HL-60 (cell line): ENCODE results near the gene RALB.

Source experiments
- POLR2AphosphoS5 ChIP-seq: IDR thresholded peaks from 2 replicates; pipeline ENCODE4 v1.6.1; 2012; ENCODE audit warnings: low read depth
- SPI1 ChIP-seq: IDR thresholded peaks from 2 replicates; pipeline ENCODE4 v1.6.1; 2012; ENCODE audit warnings: low read depth, mild to moderate bottlenecking, borderline replicate concordance
- TF ChIP-seq, protein P1 (sequence below): IDR thresholded peaks from one replicate; pipeline ENCODE4 v1.5.1; 2011; ENCODE audit warnings: low read length, control low read depth, inconsistent platforms; ENCODE audit not compliant: insufficient read depth
- TF ChIP-seq, protein P2 (sequence below): IDR thresholded peaks from 2 replicates; pipeline ENCODE4 v1.6.1; 2012; ENCODE audit warnings: low read depth; ENCODE audit not compliant: insufficient replicate concordance

DNA sequence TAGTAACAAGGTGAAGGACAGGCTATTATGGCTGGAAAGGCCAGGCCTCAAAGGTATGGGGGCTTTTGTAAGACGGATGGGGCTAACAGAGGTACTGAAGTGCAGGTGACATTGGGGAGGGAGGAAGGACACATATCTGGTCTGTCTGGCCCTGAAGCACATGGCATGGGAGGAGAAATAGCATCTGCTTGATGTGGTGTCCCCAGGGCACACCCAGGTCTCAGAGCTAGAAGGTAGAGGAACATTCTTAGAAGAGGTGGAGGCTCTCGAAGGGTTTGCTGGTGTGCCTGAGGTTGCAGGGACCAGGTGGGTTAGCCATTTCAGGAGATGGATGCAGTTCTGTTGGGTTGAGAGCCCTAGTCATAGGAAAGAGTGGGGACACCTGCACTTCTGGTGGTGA, 9.5 kb downstream of the RALB start:
- TF ChIP-seq, protein P1, sequence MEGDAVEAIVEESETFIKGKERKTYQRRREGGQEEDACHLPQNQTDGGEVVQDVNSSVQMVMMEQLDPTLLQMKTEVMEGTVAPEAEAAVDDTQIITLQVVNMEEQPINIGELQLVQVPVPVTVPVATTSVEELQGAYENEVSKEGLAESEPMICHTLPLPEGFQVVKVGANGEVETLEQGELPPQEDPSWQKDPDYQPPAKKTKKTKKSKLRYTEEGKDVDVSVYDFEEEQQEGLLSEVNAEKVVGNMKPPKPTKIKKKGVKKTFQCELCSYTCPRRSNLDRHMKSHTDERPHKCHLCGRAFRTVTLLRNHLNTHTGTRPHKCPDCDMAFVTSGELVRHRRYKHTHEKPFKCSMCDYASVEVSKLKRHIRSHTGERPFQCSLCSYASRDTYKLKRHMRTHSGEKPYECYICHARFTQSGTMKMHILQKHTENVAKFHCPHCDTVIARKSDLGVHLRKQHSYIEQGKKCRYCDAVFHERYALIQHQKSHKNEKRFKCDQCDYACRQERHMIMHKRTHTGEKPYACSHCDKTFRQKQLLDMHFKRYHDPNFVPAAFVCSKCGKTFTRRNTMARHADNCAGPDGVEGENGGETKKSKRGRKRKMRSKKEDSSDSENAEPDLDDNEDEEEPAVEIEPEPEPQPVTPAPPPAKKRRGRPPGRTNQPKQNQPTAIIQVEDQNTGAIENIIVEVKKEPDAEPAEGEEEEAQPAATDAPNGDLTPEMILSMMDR, result no peak
- TF ChIP-seq POLR2AphosphoS5 (no peak), SPI1 (no peak)
- TF ChIP-seq, protein P2, sequence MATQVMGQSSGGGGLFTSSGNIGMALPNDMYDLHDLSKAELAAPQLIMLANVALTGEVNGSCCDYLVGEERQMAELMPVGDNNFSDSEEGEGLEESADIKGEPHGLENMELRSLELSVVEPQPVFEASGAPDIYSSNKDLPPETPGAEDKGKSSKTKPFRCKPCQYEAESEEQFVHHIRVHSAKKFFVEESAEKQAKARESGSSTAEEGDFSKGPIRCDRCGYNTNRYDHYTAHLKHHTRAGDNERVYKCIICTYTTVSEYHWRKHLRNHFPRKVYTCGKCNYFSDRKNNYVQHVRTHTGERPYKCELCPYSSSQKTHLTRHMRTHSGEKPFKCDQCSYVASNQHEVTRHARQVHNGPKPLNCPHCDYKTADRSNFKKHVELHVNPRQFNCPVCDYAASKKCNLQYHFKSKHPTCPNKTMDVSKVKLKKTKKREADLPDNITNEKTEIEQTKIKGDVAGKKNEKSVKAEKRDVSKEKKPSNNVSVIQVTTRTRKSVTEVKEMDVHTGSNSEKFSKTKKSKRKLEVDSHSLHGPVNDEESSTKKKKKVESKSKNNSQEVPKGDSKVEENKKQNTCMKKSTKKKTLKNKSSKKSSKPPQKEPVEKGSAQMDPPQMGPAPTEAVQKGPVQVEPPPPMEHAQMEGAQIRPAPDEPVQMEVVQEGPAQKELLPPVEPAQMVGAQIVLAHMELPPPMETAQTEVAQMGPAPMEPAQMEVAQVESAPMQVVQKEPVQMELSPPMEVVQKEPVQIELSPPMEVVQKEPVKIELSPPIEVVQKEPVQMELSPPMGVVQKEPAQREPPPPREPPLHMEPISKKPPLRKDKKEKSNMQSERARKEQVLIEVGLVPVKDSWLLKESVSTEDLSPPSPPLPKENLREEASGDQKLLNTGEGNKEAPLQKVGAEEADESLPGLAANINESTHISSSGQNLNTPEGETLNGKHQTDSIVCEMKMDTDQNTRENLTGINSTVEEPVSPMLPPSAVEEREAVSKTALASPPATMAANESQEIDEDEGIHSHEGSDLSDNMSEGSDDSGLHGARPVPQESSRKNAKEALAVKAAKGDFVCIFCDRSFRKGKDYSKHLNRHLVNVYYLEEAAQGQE, result no peak
